IPS DF 6.9 (cell line): Measurements from ENCODE around the gene SMC3.
"Not testable (repeated sequence)": the region's sequence is repeated elsewhere in the genome, so short reads cannot be mapped to it uniquely, and the experiment has no call there.

Experiments used
- DNase-seq: peaks from one replicate; pipeline ENCODE4 v3.0.0-alpha.2; 2013; ENCODE audit warnings: low read depth, low spot score
- H3K27ac ChIP-seq: one replicate; pipeline ENCODE4 v1.5.1; 2013; ENCODE audit warnings: low read length, control low read depth
- H3K27me3 ChIP-seq: 2 replicates; pipeline ENCODE4 v1.6.1; 2013; ENCODE audit warnings: mild to moderate bottlenecking, low read length; ENCODE audit not compliant: control insufficient read depth, insufficient read depth
- H3K36me3 ChIP-seq: 2 replicates; pipeline ENCODE4 v1.6.1; 2013; ENCODE audit warnings: low read length; ENCODE audit not compliant: control insufficient read depth, insufficient read depth
- H3K4me1 ChIP-seq: 2 replicates; pipeline ENCODE4 v1.6.1; 2013; ENCODE audit warnings: low read length; ENCODE audit not compliant: control insufficient read depth, insufficient read depth
- H3K4me3 ChIP-seq: 2 replicates; pipeline ENCODE4 v1.5.1; 2013; ENCODE audit warnings: mild to moderate bottlenecking, low read length
- H3K9me3 ChIP-seq: 2 replicates; pipeline ENCODE4 v1.6.1; 2013; ENCODE audit warnings: low read length, inconsistent platforms; ENCODE audit not compliant: control insufficient read depth, insufficient read depth
- WGBS: extraction: QIAGEN DNeasy Blood & Tissue Kit; methylation state at CpG from one replicate; pipeline ENCODE4 v1.1.7; 2013; ENCODE audit warnings: mixed read lengths, missing lambda C conversion rate; ENCODE audit not compliant: insufficient read length, insufficient coverage; 5-methylcytosine and 5-hydroxymethylcytosine counted together

The SMC3 gene

GRCh38 chr10:110529596-110530011 lies 37.9 kb upstream of the SMC3 start:
- Histone ChIP-seq H3K4me3 (no peak overlapping the region), H3K9me3 (no peaks in the 10 kb centered on the region), H3K27ac (no peak overlapping the region), H3K4me1 (peaks cover 3% of the 10 kb centered on the region; the same call in 1 of the 2 replicates), H3K36me3 (no peaks in the 10 kb centered on the region), H3K27me3 (no peaks in the 10 kb centered on the region)
- no peak for DNase-seq
- WGBS = no CpG with 5 or more reads among the region's 6 CpGs

GRCh38 chr10:110530131-110530831 lies 37.2 kb upstream of the SMC3 start:
- DNase-seq = no peak
- Histone ChIP-seq H3K27me3 (no peaks in the 10 kb centered on the region), H3K27ac (no peak overlapping the region), H3K9me3 (no peaks in the 10 kb centered on the region), H3K4me1 (peaks cover 3% of the 10 kb centered on the region; the same call in 1 of the 2 replicates), H3K4me3 (peak overlapping the region; percentile 56; the same call in 1 of the 2 replicates), H3K36me3 (no peaks in the 10 kb centered on the region)
- WGBS = no CpG with 5 or more reads among the region's 35 CpGs

- WGBS = no CpG with 5 or more reads among the region's 2 CpGs
- no peak overlapping the region for H3K27ac ChIP-seq
- DNase-seq = no peak
- no peak overlapping the region for H3K4me3 ChIP-seq
- H3K36me3 ChIP-seq = no peaks in the 10 kb centered on the region
- peaks cover 4% of the 10 kb centered on the region; the same call in 1 of the 2 replicates for H3K4me1 ChIP-seq
- no peaks in the 10 kb centered on the region for H3K27me3 ChIP-seq
- no peaks in the 10 kb centered on the region for H3K9me3 ChIP-seq
Observed at GRCh38 chr10:110531687-110532086, 35.8 kb upstream of the SMC3 start.

GRCh38 chr10:110532628-110533027 lies 34.9 kb upstream of the SMC3 start:
- WGBS = no CpG with 5 or more reads among the region's 4 CpGs
- H3K4me3 ChIP-seq, H3K36me3 ChIP-seq, DNase-seq, H3K4me1 ChIP-seq, H3K27ac ChIP-seq, H3K9me3 ChIP-seq, H3K27me3 ChIP-seq: not testable (repeated sequence)

- no peak overlapping the region for H3K4me3 ChIP-seq
- DNase-seq = no peak
- whole genome bisulfite sequencing = no CpG with 5 or more reads among the region's 3 CpGs
- H3K4me1 ChIP-seq = peaks cover 4% of the 10 kb centered on the region; the same call in 1 of the 2 replicates
- no peak overlapping the region for H3K27ac ChIP-seq
- no peaks in the 10 kb centered on the region for H3K27me3 ChIP-seq
- H3K36me3 ChIP-seq = no peaks in the 10 kb centered on the region
- H3K9me3 ChIP-seq = no peaks in the 10 kb centered on the region
Observed at GRCh38 chr10:110533149-110533548, 34.3 kb upstream of the SMC3 start.

GRCh38 chr10:110534571-110534970 lies 32.9 kb upstream of the SMC3 start:
- no peak for DNase-seq
- no CpG with 5 or more reads among the region's 2 CpGs for WGBS
- H3K4me3 ChIP-seq = no peak overlapping the region

GRCh38 chr10:110535958-110536891 lies 31.3 kb upstream of the SMC3 start:
- no peak overlapping the region for H3K4me3 ChIP-seq
- no peak overlapping the region for H3K27ac ChIP-seq
- no peaks in the 10 kb centered on the region for H3K36me3 ChIP-seq
- H3K4me1 ChIP-seq = peaks cover 1% of the 10 kb centered on the region; the same call in 1 of the 2 replicates
- no peak for DNase-seq
- no peaks in the 10 kb centered on the region for H3K27me3 ChIP-seq
- no CpG with 5 or more reads among the region's 12 CpGs for WGBS
- H3K9me3 ChIP-seq = no peaks in the 10 kb centered on the region

More at GRCh38 chr10:110534571-110534970, 32.9 kb upstream of the SMC3 start:
- no peak overlapping the region for H3K27ac ChIP-seq
- peaks cover 4% of the 10 kb centered on the region; the same call in 1 of the 2 replicates for H3K4me1 ChIP-seq
- no peaks in the 10 kb centered on the region for H3K9me3 ChIP-seq
- no peaks in the 10 kb centered on the region for H3K36me3 ChIP-seq
- no peaks in the 10 kb centered on the region for H3K27me3 ChIP-seq

- no peaks in the 10 kb centered on the region for H3K9me3 ChIP-seq
- H3K4me3 ChIP-seq = no peak overlapping the region
- H3K4me1 ChIP-seq = peaks cover 1% of the 10 kb centered on the region; the same call in 1 of the 2 replicates
- no peaks in the 10 kb centered on the region for H3K36me3 ChIP-seq
- DNase-seq = no peak
- H3K27ac ChIP-seq = no peak overlapping the region
- no CpG with 5 or more reads among the region's 4 CpGs for WGBS
- H3K27me3 ChIP-seq = no peaks in the 10 kb centered on the region
Observed at GRCh38 chr10:110539091-110539490, 28.4 kb upstream of the SMC3 start.

- Histone ChIP-seq H3K4me3 (no peak overlapping the region), H3K36me3 (no peaks in the 10 kb centered on the region), H3K27me3 (no peaks in the 10 kb centered on the region), H3K9me3 (no peaks in the 10 kb centered on the region), H3K4me1 (peaks cover 1% of the 10 kb centered on the region; the same call in 1 of the 2 replicates), H3K27ac (no peak overlapping the region)
- no peak for DNase-seq
- no CpG with 5 or more reads among the region's 1 CpG for WGBS
Observed at GRCh38 chr10:110540031-110540430, 27.5 kb upstream of the SMC3 start.

- no peak overlapping the region for H3K4me3 ChIP-seq
- no peaks in the 10 kb centered on the region for H3K27me3 ChIP-seq
- H3K4me1 ChIP-seq = no peaks in the 10 kb centered on the region
- no peaks in the 10 kb centered on the region for H3K36me3 ChIP-seq
- H3K9me3 ChIP-seq = no peaks in the 10 kb centered on the region
- no peak for DNase-seq
- H3K27ac ChIP-seq = no peak overlapping the region
Observed at GRCh38 chr10:110544958-110545537, 22.4 kb upstream of the SMC3 start.
